ENCODE results near the gene NELFE.
"Not testable (repeated sequence)": the region's sequence is repeated elsewhere in the genome, so short reads cannot be mapped to it uniquely, and the experiment has no call there.

GRCh38 chr6:31980195-31980876 lies 21.6 kb upstream of the NELFE start:
- TF ChIP-seq CTCF, POLR2A (IDR thresholded peaks at IDR 0.05): not testable (repeated sequence)

Measured in heart left ventricle (tissue), 13 donors.